ENCODE measurements around the gene IKBKG.

IKBKG gene

DNA sequence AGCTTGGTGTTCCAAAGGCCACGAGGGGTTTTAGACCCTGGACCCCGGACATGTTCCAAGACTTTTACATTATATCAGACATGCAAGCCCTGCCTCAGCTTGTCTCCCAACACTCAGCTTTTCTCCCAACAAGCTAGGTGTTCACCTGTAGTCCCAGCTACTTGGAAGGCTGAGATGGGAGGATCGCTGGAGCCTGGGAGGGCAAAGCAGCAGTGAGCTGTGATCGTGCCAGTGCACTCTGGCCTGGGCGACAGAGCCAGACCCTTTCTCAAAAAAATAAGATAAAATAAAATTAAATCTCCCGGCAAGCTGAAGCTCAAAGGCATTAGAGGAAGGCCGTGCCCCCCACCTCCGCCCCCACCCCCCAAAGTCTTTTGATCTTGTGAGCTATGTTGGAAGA lies 51.2 kb downstream of the IKBKG start:
- no peak overlapping the region for H3K27ac ChIP-seq
- H3K9me3 ChIP-seq, result no peaks in the 10 kb centered on the region
- H3K4me3 ChIP-seq, result no peak overlapping the region
- TF ChIP-seq, protein P1, sequence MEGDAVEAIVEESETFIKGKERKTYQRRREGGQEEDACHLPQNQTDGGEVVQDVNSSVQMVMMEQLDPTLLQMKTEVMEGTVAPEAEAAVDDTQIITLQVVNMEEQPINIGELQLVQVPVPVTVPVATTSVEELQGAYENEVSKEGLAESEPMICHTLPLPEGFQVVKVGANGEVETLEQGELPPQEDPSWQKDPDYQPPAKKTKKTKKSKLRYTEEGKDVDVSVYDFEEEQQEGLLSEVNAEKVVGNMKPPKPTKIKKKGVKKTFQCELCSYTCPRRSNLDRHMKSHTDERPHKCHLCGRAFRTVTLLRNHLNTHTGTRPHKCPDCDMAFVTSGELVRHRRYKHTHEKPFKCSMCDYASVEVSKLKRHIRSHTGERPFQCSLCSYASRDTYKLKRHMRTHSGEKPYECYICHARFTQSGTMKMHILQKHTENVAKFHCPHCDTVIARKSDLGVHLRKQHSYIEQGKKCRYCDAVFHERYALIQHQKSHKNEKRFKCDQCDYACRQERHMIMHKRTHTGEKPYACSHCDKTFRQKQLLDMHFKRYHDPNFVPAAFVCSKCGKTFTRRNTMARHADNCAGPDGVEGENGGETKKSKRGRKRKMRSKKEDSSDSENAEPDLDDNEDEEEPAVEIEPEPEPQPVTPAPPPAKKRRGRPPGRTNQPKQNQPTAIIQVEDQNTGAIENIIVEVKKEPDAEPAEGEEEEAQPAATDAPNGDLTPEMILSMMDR (IDR thresholded peaks at IDR 0.05), result no peak
- peaks cover 0 to 4% (median 2%) of the 10 kb centered on the region in 4 donors for H3K4me1 ChIP-seq
- H3K36me3 ChIP-seq, result no peaks in the 10 kb centered on the region
- intact Hi-C loops (cut with DNase I; ENCODE audit: low total_unique reads), result no loop called here
- DNase-seq, result no peak
- no peaks in the 10 kb centered on the region for H3K27me3 ChIP-seq

DNA sequence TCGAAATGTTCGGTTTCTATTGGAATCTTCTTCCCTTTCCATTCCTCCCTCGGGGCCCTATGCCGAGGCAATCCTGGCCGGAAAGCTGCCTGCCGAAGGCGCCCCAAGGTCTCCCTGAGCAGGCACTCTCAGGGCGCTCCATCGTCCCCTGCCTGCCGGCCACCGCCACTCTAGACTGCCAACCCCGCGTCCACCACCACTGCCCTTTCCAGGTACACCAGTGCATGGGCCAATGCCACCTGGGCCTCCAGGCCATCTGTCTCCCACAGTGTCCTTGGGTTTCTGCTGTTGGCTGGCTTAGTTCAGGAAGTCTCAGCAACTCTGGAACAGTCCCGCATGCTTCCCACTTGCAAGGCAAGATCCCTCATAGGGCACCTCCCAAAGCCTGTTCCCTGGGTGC lies 52.1 kb downstream of the IKBKG start:
- Histone ChIP-seq H3K36me3 (no peaks in the 10 kb centered on the region), H3K27ac (no peak overlapping the region), H3K27me3 (no peaks in the 10 kb centered on the region), H3K4me1 (peaks cover 0 to 10% (median 4%) of the 10 kb centered on the region in 4 donors), H3K4me3 (no peak overlapping the region), H3K9me3 (no peaks in the 10 kb centered on the region)
- no peak for DNase-seq
- intact Hi-C loops (cut with DNase I; ENCODE audit: low total_unique reads), result no loop called here
- TF ChIP-seq, protein P1 (IDR thresholded peaks at IDR 0.05), result no peak

DNA sequence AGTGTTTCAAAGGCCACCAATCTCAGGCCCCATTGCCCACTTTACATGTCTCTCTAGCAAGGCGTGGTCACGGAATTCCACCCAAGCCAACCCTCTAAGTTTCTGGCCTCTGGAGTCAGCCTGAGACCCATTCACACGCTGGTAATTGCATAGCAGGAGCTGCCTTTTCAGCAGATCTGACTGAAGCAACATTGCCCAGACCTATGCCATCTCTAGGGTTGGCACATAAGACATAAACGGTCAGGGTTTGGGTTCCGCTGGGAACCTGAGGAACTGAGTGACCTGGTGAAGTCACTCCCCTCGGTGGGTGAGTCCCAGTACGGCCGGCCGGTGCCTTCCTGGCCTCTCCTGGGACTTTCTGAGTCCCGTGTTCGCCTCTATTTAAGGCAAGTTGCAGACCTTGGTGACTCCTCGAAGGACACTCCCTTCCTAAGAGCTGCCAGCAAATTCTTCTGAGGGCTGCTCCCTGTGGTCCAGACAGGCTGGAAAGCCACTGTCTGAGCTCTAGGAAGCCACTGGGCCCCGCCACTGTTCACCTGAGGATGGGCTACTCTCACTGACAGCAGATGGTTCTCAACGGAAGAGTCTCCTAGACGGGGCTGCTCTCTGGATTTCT lies 53.4 kb downstream of the IKBKG start:
- TF ChIP-seq, protein P1 (IDR thresholded peaks at IDR 0.05), result no peak
- Histone ChIP-seq H3K27ac (no peak overlapping the region), H3K27me3 (no peaks in the 10 kb centered on the region), H3K36me3 (no peaks in the 10 kb centered on the region), H3K4me3 (no peak overlapping the region), H3K9me3 (no peaks in the 10 kb centered on the region), H3K4me1 (peaks cover 0 to 10% (median 4%) of the 10 kb centered on the region in 4 donors)
- intact Hi-C loops (cut with DNase I; ENCODE audit: low total_unique reads), result no loop called here
- no peak for DNase-seq

- peaks cover 0 to 10% (median 4%) of the 10 kb centered on the region in 4 donors for H3K4me1 ChIP-seq
- TF ChIP-seq, protein P1 (IDR thresholded peaks at IDR 0.05), result no peak
- DNase-seq, result no peak
- H3K27ac ChIP-seq, result no peak overlapping the region
- intact Hi-C loops (cut with DNase I; ENCODE audit: low total_unique reads), result no loop called here
- H3K9me3 ChIP-seq, result no peaks in the 10 kb centered on the region
- H3K36me3 ChIP-seq, result no peaks in the 10 kb centered on the region
- H3K27me3 ChIP-seq, result no peaks in the 10 kb centered on the region
- H3K4me3 ChIP-seq, result no peak overlapping the region
These were observed 54.8 kb downstream of the IKBKG start for GRCh38 chrX:154602226-154602625.

DNA sequence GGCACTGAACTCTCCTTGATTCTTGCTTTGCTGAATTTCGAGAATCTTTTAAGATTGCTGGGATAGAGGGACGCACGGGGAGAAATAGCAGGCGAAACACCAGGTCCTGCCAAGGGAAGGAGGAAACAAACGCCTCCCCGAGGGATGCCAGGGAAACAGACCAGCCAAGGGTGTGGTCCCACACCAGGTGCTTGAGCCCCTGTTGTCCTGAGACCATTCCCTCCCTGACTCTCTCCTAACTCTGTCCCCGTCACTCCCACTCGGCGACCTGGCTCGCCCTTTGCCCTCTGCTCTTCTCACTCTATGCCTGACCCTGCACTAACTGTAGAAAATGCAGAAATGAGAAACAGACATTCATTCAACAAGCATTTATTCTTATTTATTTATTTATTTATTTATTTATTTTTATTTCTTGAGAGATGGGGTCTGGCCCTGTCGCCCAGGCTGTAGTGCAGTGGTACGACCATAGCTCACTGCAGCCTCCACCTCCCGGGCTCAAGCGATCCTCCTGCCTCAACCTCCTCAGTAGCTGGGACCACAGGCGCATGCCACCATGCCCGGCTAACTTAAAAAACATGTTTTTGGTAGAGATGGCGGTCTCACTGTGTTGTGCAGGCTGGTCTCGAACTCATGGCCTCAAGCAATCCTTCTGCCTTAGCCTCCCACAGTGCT lies 55.5 kb downstream of the IKBKG start:
- intact Hi-C loops (cut with DNase I; ENCODE audit: low total_unique reads), result no loop called here
- Histone ChIP-seq H3K4me3 (no peak overlapping the region), H3K27me3 (no peaks in the 10 kb centered on the region), H3K4me1 (peaks cover 0 to 10% (median 4%) of the 10 kb centered on the region in 4 donors), H3K9me3 (no peaks in the 10 kb centered on the region), H3K27ac (no peak overlapping the region), H3K36me3 (no peaks in the 10 kb centered on the region)
- no peak for DNase-seq
- TF ChIP-seq, protein P1 (IDR thresholded peaks at IDR 0.05), result no peak

Data from tibial artery (tissue), 4 donors.